ENCODE data around the gene NID1.
"Not testable (repeated sequence)": the region's sequence is repeated elsewhere in the genome, so short reads cannot be mapped to it uniquely, and the experiment has no call there.

Gene NID1

DNA sequence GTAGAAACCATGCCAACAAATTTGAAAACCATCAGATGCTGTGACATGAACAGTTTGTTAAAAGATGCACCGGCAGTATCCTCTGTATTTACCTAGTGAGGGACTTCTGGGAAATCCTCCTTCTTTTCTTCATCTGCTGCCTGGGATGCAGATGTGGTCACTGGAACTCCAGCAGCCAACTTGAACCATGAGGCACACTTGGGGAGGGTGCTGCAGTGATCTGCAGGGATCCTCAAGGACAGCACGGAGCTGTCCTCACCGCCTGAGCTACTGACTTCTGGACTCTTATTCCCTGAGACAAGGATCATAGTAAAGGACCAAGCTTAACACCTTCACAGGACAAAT, 19.5 kb upstream of the NID1 start:
- no peak overlapping the region for H3K4me3 ChIP-seq (ENCODE audit: low read depth, low read length)
- TF ChIP-seq, protein P1, sequence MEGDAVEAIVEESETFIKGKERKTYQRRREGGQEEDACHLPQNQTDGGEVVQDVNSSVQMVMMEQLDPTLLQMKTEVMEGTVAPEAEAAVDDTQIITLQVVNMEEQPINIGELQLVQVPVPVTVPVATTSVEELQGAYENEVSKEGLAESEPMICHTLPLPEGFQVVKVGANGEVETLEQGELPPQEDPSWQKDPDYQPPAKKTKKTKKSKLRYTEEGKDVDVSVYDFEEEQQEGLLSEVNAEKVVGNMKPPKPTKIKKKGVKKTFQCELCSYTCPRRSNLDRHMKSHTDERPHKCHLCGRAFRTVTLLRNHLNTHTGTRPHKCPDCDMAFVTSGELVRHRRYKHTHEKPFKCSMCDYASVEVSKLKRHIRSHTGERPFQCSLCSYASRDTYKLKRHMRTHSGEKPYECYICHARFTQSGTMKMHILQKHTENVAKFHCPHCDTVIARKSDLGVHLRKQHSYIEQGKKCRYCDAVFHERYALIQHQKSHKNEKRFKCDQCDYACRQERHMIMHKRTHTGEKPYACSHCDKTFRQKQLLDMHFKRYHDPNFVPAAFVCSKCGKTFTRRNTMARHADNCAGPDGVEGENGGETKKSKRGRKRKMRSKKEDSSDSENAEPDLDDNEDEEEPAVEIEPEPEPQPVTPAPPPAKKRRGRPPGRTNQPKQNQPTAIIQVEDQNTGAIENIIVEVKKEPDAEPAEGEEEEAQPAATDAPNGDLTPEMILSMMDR (IDR thresholded peaks at IDR 0.05; ENCODE audit: low read depth, low read length, missing control alignments): no peak
- in situ Hi-C loops (cut with HindIII; ENCODE audit: low sequenced_read_pairs): no loop called here

DNA sequence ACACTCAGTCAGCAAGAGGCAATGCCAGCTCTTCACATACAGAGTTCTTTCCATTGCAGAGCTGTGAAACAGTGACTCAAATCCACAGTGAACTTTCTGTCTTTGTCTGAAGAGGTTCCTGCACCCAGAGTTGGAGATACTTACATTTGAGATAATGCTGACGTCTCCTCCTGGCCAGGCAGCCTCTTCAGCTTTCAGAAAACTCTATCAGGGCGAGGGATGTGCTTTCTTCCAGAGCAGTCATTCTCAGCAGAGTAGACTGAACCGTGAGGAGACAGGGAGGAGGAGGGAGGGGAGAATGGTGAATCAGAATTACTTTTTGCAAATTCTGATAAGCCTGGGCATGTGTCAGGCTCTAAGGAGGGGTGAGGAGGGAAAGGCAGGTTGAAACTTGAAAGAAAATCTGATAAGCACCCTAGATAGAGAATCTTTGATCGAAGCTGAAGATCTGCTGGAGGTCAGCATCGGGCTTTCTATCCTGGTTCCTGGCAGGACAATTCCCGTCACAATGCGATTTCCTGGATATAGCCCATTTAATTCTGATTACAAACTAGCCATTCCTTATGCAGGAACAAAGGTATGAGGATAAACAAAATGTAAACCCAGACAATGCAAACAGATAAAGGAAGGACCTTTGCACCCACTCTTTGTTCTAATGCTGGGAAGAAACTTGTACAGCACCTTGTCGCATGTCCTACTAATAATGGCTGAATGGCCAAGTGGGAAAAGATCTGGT, 18.9 kb upstream of the NID1 start:
- H3K4me3 ChIP-seq (ENCODE audit: low read depth, low read length): no peak overlapping the region
- DNase-seq (ENCODE audit: low read depth): no peak
- in situ Hi-C loops (cut with HindIII; ENCODE audit: low sequenced_read_pairs): no loop called here
- TF ChIP-seq, protein P1 (IDR thresholded peaks at IDR 0.05; ENCODE audit: low read depth, low read length, missing control alignments): no peak

More for the DNA sequence above, 19.5 kb upstream of the NID1 start:
- no peak for DNase-seq (ENCODE audit: low read depth)

DNA sequence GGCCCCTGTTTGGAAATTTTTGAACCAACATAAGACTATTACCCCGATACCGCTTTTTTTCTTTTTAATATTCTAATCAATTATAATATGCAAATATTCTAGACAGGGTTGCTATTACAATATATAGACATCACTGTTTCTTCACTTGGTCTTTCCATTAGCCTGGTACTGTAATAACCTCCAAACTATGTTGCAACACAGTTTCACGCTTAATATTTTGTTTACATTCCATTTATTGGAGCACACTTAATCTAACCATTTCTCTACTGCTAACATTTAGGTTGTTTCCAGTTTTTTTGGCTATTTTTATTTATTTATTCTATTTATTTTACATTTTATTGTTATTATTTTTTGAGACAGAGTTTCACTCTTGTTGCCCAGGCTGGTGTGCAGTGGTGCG, 17.6 kb upstream of the NID1 start:
- H3K4me3 ChIP-seq (ENCODE audit: low read depth, low read length): no peak overlapping the region
- TF ChIP-seq, protein P1 (IDR thresholded peaks at IDR 0.05; ENCODE audit: low read depth, low read length, missing control alignments): no peak
- no peak for DNase-seq (ENCODE audit: low read depth)
- in situ Hi-C loops (cut with HindIII; ENCODE audit: low sequenced_read_pairs): no loop called here

DNA sequence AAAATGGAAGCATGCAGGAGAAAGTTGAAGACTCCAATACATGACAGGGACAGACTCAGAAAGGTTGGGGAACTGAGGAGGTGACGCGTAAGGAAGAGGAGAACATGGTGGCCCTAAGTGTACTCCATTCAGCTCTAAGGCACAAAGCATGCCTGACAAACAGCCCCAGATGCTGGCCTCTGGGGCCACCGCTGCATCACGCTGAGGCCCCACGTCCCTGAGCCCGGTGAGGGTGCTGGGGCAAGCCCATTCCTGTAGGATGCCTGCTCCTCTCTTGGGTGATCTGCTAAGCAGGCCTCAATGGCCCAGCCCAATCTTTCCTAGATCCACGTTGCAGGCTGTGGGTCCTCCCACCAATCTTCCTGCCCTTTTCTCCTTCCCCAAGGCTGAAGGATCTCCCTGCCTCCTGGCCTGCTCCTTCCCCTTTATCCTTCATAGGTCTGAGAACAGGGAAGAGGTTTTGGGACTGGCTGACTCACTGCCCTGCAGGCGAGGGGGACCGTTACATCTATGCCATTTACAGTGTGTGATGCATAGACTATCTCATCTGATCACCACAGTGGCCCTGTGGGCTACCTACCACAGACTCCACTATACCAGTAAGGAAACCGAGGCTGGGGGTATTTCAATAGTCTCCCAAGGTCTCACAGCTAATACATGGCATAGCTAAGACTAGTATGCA, 16.8 kb upstream of the NID1 start:
- DNase-seq (ENCODE audit: low read depth): no peak
- no peak overlapping the region for H3K4me3 ChIP-seq (ENCODE audit: low read depth, low read length)
- in situ Hi-C loops (cut with HindIII; ENCODE audit: low sequenced_read_pairs): no loop called here
- TF ChIP-seq, protein P1 (IDR thresholded peaks at IDR 0.05; ENCODE audit: low read depth, low read length, missing control alignments): no peak

DNA sequence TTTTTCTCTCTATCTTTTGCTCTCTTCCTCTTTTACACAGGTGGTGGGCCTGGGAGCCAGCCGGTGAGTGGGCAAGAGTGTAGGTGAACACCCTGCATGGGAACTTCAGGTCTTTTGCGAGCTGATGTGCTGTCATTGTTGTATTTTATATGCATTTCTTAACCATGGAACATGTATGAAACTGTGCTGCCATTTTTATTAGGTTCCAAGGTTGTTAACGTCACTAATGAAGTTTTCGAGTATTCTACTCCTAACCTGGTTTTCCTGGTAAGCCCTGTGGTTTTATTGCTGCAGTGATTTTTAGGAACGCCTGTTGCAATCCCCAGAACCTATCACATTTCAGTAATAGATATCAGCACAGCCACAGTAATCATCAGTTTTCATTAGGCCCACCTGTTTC, 14.8 kb upstream of the NID1 start:
- no peak for DNase-seq (ENCODE audit: low read depth)
- in situ Hi-C loops (cut with HindIII; ENCODE audit: low sequenced_read_pairs): no loop called here
- no peak overlapping the region for H3K4me3 ChIP-seq (ENCODE audit: low read depth, low read length)
- TF ChIP-seq, protein P1 (IDR thresholded peaks at IDR 0.05; ENCODE audit: low read depth, low read length, missing control alignments): no peak

DNA sequence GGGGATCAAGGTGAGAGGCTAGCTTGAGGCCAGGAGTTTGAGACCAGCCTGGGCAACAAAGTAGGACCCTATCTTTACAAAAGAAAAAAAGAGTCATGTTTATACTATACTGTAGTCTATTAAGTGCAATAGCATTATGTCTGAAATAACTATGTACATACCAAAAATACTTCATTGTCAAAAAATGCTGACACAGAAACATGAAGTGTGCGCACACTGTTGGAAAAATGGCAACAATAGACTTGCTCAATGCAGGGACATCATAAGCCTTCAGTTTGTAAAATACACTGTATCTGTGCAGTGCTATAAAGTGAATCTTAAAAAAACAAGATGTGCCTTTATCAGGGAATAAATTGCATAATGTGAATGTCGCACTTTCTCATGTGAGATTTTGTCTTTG, 14.1 kb upstream of the NID1 start:
- in situ Hi-C loops (cut with HindIII; ENCODE audit: low sequenced_read_pairs): no loop called here
- no peak for DNase-seq (ENCODE audit: low read depth)
- no peak overlapping the region for H3K4me3 ChIP-seq (ENCODE audit: low read depth, low read length)
- TF ChIP-seq, protein P1 (IDR thresholded peaks at IDR 0.05; ENCODE audit: low read depth, low read length, missing control alignments): no peak

DNA sequence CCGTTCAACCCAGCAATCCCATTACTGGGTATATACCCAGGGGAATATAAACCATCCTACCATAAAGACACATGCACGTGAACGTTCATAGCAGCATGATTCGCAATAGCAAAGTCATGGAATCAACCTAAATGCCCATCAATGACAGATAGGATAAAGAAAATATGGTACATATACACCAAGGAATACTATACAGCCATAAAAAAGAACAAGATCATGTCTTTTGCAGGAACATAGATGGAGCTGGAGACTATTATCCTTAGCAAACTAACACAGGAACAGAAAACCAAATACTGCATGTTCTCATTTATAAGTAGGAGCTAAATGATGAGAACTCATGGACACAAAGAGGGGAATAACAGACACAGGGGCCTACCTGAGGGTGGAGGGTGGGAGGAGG, 13.2 kb upstream of the NID1 start:
- in situ Hi-C loops (cut with HindIII; ENCODE audit: low sequenced_read_pairs); H3K4me3 ChIP-seq (ENCODE audit: low read depth, low read length); DNase-seq (ENCODE audit: low read depth): not testable (repeated sequence)
